Stimulated activated CD8-positive, alpha-beta memory T cell treated with anti-CD3 and anti-CD28 coated beads, Interleukin-4, amount 100 ng/mL, for 24 hours (primary cell): ENCODE results near the gene KCNAB1.

ENCODE experiments used
- DNase-seq: peaks from one replicate; pipeline ENCODE4 v3.0.0-alpha.2; 2020; ENCODE audit warnings: low read depth

KCNAB1 gene

GRCh38 chr3:156576651-156577348, 456.4 kb downstream of the KCNAB1 start:
- DNase-seq, result no peak

GRCh38 chr3:156577736-156578135, 457.4 kb downstream of the KCNAB1 start:
- no peak for DNase-seq

GRCh38 chr3:156579427-156579851, 459.1 kb downstream of the KCNAB1 start:
- no peak for DNase-seq

GRCh38 chr3:156581033-156581432, 460.7 kb downstream of the KCNAB1 start:
- no peak for DNase-seq

- DNase-seq, result no peak
Measured at GRCh38 chr3:156581954-156582353, 461.6 kb downstream of the KCNAB1 start.

- no peak for DNase-seq
Measured at GRCh38 chr3:156582532-156583183, 462.3 kb downstream of the KCNAB1 start.

GRCh38 chr3:156583469-156583868, 463.1 kb downstream of the KCNAB1 start:
- DNase-seq, result no peak

GRCh38 chr3:156586905-156587759, 466.8 kb downstream of the KCNAB1 start:
- no peak for DNase-seq

GRCh38 chr3:156587760-156588069, 467.3 kb downstream of the KCNAB1 start:
- DNase-seq, result no peak
